Activated CD4-positive, alpha-beta T cell treated with anti-CD3 and anti-CD28 coated beads, Interleukin-2, amount 50 U/mL, for 24 hours (primary cell): ENCODE results near the gene PLCB3.

Experiments
- DNase-seq, 2 donors: peaks; one replicate each; pipeline ENCODE4 v3.0.0-alpha.2; 2020; ENCODE audit warnings: low read depth in 1 of 2, low spot score in 1 of 2

The PLCB3 gene

DNA sequence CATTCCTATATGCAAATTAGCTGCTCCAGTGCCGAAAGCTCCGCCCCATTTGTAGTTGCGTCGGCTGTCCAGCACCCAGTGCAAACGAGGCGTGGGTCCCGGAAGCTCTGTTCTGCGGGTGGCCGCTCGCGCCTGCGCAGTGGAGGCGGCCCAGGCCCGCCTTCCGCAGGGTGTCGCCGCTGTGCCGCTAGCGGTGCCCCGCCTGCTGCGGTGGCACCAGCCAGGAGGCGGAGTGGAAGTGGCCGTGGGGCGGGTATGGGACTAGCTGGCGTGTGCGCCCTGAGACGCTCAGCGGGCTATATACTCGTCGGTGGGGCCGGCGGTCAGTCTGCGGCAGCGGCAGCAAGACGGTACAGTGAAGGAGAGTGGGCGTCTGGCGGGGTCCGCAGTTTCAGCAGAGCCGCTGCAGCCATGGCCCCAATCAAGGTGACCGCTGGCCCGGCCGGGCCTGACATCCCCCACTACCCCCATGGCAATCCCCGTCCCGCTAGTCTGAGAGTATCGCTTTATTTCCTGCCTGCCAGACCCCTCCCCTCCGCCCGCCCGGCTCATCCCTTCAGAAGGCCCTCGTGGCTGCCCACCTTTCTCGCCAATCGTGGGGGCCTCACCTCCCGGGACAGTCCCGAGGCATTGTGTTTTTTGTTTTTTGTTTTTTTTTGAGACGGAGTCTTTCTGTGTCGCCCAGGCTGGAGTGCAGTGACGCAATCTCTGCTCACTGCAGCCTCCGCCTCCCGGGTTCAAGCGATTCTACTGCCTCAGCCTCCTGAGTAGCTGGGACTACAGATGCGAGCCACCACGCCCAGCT, 66.8 kb downstream of the PLCB3 start, which contains the start of gene PRDX5:
TSS of gene PRDX5 (plus strand) at position 161 of the 805 bp plus-strand sequence. CDS start at position 256, 95 bp downstream.
- peak; percentile 91 for DNase-seq
